Measurements from ENCODE around the gene SLC35E2B.

SLC35E2B gene

DNA sequence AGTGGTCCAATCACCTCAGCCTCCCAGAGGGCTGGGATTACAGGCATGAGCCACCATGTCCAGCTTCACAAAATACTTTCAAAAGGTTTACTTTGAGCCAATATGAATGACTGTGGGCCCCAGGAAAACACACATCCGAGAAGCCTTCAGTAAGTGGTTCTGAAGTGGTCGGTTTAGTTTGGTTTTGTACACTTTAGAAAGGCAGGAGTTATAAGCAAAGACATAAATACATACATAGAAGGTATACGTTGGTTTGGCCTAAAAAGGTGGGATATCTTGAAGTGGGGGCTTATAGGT, 80.5 kb downstream of the SLC35E2B start:
- no peak for DNase-seq (ENCODE audit: low read depth in 2 of 2)

DNA sequence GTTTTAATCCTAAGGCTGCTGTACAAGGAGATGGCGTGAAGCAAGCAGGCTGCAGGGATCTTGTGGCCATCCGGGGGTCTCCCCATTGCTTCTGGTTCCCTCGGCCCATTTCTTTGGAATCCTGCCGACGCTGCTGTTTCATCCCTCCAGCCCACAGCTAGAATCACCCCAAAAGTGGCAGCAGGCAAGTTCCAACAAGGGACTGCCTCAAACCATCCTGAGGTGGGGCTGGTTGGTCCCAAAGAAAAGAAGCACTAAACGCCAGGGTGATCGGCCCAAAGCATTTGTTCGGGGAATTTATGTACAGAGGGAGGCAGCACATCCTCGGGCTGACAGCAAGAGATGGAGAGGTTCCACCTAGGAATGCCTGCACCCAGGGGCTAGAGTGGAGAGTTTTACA, 81.8 kb downstream of the SLC35E2B start:
- DNase-seq (ENCODE audit: low read depth in 2 of 2), result no peak

DNA sequence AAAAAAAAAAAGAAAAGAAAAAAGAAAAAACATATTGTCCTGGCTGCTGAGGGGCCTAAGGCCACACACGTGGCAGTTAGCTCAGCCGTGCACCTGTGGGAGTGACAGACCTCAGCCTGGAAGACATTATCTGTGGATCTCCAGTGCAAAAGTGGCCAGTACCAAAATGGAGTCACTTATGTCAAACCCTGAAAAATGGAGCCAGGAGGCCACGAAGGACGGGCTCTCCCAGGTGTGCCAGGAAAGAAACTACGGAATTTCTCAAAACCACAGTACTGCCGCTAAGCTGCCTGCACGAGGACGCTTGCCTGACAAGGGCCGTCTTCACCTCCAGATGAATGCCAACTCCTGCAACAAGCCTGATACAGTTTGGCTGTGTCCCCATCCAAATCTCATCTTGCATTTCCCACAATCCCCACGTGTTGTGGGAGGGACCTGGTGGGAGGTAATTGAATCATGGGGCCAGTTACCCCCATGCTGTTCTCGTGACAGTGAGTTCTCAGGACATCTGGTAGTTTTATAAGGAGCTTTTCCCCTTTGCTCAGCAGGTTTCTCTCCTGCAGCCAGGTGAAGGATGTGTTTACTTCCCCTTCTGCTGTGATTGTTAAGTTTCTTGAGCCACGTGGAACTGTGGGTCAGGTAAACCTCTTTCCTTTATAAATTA, 82.6 kb downstream of the SLC35E2B start:
- no peak for DNase-seq (ENCODE audit: low read depth in 2 of 2)
